HG03025 (cell line): Measurements from ENCODE around the gene SIRPA.

Source experiments
- ATAC-seq: cut with Tn5 transposase; IDR thresholded peaks from one replicate; pipeline ENCODE4 v1.9.1; 2021; ENCODE audit warnings: mild to moderate bottlenecking, moderate library complexity; ENCODE audit not compliant: unreplicated experiment, low FRiP score

SIRPA gene

DNA sequence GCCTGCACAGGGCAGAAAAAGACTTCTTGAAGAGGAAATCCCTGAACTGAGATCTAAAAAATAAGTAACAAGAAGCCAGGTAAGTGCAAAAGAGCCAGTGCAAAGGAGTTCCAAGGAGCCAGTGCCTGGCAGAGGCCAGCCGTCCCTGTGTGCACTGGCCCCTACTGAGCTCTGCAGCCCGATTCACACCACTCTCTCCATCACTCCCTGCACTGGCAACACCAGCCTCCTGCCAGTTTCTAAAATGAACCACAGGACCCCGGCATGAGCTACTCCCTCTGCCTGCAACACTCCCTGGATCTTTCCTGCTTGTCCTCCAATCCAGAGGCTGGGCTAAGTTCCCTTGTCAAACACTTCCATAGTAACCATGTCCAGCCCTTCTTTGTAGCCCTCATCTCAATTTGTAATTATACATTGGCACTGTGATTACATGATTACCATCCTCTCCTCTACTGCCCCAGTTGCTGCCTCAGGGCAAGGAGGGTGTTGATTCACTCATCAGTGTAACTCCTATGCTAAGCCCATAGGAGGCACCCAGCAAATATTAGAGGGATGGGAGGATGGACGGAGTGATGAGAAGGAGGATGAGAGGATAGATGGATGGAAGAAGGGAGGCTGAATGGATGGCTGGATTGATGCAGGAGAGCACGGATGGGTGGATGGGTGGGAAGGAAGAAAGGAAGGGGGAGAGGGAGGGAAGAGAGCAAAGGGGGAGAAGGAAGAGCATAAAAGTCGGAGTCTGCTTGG lies 49.3 kb downstream of the SIRPA start:
- ATAC-seq = no peak

DNA sequence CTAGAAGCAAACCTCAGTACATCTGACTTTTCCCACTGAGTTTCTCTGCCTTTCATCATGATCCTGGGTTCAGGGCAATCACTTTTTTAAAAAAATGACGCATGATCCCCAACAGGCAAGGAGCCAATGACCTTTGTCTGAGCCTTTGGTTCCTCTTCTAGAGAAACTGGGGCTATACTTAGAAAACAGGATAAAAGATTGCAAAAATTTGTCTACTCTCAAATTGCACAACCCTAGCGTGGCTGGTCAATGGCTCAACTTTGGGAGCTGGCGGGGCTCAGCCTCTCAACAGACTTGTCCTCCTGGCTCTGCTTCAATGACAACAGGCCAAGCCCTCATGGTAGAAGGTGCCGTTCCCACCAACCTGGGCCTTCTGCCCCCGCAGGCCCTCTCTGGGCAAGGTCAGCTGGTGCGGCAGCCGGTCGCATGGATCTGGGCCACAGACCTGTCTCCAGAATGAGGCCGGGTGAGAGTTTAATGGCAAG lies 50.0 kb downstream of the SIRPA start:
- ATAC-seq = no peak

DNA sequence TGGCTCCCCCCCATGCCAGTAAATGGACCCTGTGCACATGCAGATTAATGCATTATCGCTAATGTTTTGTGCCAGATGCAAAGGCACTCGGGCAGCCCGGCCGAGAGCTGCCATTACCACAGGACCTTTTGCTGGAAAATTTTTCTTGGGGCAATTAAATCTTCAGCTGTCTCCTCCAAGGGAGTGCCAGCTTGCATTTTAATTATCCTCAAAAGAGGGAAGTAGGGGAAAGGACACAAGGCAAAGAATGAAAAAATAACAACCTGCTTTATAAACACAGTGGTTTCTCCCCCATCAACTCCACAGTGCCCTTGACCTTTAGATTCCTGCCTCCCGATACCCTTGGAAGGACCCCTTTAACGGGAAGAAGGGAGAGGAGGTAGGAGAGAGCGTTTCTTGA lies 50.5 kb downstream of the SIRPA start:
- no peak for ATAC-seq

GRCh38 chr20:1946442-1946761 lies 51.2 kb downstream of the SIRPA start:
- no peak for ATAC-seq

DNA sequence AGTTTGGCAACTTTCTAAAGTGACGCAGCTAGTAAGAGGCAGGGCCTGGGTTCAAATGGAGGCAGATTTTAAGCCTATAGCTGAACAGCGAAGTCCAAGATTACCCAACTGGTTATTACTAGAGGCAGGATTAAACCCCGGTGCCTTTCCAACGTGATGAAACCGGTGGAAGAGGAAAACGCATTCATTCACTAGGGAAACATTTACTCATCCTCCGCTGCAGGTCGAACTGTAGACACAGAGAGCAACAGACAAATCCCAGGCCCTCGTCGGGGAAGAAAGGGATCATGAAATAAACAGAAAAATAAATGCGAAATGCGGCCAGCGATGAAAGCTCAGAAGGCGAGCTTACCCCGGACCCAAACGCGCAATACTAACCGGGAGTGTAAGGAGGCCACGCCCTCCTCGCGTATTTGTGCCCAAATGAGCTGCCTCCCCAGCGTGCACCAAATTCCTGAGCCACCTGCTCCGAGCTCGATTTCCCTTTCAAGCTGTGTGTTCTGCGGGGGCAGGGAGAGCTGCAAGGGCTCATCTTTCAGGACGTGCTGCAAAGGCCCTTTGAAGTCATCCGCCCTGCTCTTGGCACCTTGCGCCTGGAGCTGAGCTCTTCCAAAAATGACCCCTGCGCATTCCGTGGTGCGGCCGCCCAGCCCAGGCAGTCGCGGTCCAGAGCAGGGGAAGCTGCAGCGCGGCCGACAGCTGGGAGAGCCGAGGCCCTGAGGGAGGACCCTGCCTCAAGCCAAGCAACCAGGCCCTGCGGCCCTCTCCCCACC lies 51.7 kb downstream of the SIRPA start:
- ATAC-seq = no peak

DNA sequence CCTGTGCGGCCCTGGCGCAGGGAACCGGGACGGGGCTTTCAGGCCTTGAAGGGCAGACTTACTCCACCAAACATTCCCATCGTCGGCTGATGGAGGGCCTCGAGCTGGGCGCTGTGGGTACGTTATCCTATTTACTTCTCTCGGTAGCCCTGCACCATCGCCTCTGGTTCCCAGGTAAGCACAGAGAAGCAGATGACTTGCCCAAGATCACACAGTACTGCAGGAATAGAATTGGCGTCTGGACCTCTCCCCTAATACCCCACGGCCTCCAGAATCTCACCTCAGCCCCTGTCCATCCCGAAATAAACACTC lies 52.3 kb downstream of the SIRPA start:
- no peak for ATAC-seq

GRCh38 chr20:1949347-1950100 lies 54.3 kb downstream of the SIRPA start:
- ATAC-seq = no peak

DNA sequence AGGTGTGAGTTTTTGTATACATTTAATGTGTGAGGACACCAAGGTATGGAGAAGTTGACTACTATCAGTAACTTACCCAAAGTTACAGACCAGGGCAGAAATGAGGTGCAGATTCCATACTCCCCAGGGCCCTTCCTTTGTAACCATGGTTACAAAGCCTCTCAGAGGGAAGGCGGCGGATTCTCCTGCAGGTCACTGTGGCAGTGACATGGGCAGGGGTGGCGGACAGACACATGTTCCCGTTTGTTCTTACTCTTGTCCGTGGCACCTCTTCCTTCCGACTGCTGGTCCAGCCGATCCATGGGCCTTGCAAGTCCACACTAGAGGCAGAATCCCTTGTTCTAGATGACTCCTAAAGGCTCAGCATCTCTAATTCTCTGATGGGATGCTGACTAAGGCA lies 55.6 kb downstream of the SIRPA start:
- no peak for ATAC-seq

DNA sequence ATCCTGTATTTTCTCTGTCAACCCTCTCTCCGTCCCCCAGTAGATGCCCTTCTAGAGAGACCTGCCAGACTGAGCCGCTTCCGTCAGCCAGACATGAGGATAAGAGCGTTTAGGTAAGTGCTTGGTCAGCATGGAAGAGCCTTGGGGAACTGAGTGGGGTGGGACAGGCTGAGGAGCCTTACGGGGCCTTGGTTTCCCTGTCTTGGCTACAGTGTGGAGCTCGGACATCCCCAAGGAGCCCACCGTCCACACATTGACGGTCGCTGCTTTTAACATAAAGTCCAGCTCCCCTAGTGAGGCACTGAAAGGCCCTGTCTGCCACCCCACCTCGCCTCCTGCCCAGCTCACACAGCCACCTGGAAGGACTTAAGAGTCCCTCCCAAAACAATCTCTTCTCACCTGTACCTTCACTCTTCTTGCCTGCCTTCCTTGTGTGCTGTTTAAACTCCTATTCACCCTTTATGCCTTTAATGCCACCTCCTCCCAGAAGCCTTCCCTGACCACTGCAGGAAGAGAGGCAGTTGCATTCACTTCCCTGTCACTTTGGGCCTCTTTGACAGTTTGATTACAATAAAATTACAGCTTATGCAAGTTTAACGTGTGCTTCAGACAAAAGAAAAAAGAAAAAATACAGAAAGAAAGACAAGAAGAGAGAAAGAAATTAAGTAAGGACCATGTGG lies 56.4 kb downstream of the SIRPA start:
- ATAC-seq = no peak

DNA sequence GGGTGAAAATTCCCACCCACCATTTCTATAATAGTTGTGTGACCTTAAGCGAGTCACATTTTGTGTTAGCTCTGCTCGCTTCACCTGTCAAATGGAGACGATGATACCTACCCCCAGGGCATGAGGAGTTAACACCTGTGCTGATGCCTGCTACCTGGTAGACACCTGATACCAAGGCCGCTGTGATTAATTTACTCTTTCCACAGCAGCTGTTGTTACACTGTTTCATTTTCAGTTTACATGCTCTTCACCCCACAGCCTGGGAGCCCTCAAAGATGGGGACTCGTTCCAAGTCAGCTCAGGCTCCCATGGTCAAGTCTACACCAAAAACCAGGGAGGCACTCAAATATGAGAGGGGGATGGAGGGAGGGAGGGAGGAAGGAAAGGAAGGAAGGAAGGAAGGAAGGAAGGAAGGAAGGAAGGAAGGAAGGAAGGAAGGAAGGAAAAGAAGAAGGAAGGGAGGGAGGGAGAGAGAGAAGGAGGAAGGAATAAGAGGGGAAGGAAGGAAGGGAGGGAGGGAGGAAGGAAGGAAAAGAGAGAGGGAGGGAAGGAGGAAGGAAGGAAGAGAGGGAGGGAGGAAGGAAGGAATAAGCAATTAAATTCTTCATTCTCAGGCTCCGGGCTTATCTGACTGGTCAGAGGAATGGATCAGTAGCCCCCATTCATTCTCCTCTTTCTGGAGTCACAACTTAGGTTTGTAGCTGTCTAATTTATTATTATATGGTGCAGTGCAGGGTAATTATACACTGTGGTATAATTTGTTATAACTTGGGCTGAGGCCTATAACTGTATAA lies 57.7 kb downstream of the SIRPA start:
- ATAC-seq = no peak

GRCh38 chr20:1953621-1954020 lies 58.4 kb downstream of the SIRPA start:
- ATAC-seq = no peak

GRCh38 chr20:1955217-1955616 lies 60.0 kb downstream of the SIRPA start:
- ATAC-seq = no peak

DNA sequence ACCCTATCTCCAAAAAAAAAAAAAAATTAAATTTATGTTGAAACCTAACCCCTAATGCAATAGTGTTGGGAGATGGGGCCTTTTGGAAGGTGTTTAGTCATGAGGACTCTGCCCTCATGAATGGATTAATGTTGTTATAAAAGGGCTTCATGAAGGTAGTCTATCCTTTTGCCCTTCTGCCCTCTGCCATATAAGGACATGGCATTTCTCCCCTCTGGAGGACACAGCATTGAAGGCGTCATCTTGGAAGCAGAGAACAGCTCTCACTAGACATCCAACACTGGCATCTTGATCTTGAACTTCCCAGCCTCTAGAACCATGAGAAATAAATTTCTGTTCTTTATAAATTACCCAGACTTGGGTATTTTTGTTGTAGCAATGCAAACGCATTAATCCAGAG lies 63.2 kb downstream of the SIRPA start:
- ATAC-seq = no peak

DNA sequence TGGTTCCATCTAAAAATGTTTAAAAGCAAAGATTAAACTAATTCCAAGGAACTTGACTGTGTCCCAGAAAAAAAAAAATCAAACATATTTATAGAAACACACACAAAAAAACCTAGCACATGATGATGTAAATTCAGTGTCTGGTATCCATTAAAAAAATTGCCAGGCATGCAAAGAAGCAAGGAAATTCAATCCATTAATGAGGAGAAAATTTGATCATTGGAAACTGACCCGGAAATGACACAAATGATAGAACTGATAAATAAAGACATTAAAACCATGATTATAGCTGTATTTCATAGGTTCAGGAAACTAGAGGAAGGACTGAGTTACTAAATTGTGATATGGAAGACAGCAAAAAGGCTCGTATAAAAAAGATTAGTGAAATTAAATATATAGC lies 63.9 kb downstream of the SIRPA start:
- ATAC-seq = no peak

DNA sequence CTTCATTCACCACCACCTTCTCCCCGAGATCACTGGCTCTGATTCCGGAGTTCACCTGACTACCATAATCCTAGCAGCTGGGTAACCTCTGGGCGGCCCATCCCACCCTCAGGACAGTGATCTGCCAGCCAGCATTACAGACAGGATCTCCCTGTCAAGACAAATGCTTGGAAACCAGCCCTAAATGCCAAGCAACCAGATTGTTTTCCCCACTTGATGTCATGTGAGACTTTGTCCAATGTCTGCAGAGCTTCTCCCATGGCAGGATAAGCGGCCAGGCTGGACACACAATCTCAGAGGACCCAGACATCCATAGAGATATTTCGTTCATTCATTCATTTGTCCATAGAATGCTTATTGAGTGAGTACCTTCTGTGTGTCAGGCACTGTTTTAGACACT lies 66.2 kb downstream of the SIRPA start:
- no peak for ATAC-seq

GRCh38 chr20:1964061-1964460 lies 68.9 kb downstream of the SIRPA start:
- no peak for ATAC-seq

GRCh38 chr20:1964659-1965405 lies 69.6 kb downstream of the SIRPA start:
- no peak for ATAC-seq

DNA sequence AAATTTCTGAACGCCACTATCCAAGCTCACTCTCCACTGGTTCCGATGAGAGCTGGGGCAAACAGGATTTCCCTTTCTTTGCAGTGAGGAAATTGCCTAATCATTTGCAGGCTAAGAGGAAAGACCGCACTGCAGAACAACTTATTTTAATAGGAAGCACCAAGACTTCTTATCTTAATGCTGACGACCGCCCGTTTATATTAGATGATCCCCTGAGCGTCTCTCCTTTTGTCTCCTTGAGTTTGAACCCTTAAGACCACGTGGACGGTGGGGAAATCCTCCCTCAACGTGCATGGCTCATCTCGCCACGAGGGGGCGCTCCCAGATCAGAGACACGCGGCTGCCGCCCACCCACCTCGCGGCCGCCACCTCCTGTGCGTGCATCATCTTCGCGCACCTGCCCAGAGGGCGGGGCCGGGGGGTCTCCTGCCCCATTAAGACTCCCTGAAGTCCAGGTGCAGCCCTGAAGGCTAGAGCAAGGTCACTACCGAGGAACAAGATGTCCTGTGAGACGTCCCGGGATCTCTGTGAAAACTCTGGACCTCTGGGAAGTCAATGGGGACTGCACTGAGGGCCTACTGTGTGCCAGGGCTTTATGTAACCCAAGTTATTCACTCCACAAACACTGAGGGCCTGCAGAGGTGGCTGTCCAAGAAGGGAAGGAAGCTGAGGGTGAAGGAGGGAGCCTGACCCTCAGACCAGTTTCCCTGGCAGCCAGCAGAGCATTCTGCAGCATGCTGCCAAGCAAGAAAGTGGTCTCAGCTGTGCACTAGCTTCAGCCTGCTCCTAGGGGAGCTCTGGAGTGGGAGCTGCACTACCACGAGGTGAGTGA lies 70.5 kb downstream of the SIRPA start:
- peak; percentile 47 for ATAC-seq

DNA sequence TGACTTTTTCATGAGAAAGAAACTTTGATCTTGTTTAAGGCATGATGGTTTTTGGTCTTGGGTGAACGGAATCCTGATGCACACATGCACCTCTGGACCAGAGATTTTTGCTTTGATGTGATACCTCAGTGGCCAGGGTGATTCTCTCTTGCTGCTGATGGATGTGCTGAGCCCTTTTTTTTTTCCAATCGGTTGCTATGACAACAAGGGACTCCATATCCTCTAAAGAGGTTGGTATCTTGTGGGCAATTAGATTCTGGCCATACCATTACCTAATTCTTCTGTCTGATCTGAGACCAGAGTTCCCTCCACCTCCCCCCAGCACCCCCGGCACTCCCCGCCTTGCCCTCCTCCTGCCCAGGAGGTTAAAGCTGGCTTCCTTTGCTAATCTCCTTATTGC lies 73.8 kb downstream of the SIRPA start:
- ATAC-seq = no peak
